Hematopoietic multipotent progenitor cell (in vitro differentiated cells): ENCODE data around the gene CCDC185. TPM values are rescaled to one million over a fixed set of nuclear protein-coding genes. Genes with fewer than 3 reads are reported as not detected.
"Not testable (repeated sequence)": the region's sequence is repeated elsewhere in the genome, so short reads cannot be mapped to it uniquely, and the experiment has no call there.

ENCODE experiments used
- DNase-seq, 3 donors: peaks; one replicate each; pipeline ENCODE4 v3.0.0-alpha.2; 2011 to 2015; ENCODE audit warnings: low read depth in 2 of 3, low spot score in 2 of 3
- total RNA-seq: library from RNA; depleted of rRNA; stranded (reverse); fragments of >200 nt; gene quantifications from one replicate; pipeline ENCODE4 v1.2.3, GENCODE V29; 2012

Gene CCDC185
- total RNA-seq, 1 donor, result not detected

- no peak for DNase-seq
Observed at GRCh38 chr1:223390618-223391017, 2.6 kb upstream of the CCDC185 start.

DNA sequence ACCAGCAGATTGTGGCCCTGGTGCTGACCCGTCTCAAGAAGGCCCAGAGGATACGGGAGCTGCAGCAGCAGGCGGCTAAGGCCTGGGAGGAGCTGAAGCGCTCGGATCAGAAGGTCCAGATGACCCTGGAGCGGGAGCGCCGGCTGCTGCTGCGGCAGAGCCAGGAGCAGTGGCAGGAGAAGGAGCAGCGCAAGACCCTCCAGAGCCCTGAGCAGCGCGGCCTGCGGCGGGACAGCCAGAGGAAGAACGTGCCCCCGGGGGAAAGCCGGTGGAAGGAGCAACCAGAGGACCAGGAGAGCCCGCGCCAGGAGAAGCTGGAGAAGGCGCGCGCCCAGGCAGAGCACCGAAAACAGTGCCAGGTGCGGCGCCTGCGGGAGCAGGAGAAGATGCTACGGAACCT, 1.0 kb downstream of the CCDC185 start:
- no peak for DNase-seq

GRCh38 chr1:223394706-223395105, 1.5 kb downstream of the CCDC185 start:
- DNase-seq, result no peak

DNA sequence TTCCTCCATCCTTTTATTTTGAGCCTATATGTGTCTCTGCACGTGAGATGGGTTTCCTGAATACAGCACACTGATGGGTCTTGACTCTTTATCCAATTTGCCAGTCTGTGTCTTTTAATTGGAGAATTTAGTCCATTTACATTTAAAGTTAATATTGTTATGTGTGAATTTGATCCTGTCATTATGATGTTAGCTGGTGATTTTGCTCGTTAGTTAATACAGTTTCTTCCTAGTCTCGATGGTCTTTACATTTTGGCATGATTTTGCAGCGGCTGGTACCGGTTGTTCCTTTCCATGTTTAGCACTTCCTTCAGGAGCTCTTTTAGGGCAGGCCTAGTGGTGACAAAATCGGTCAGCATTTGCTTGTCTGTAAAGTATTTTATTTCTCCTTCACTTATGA, 6.2 kb downstream of the CCDC185 start:
- not testable (repeated sequence) for DNase-seq

DNA sequence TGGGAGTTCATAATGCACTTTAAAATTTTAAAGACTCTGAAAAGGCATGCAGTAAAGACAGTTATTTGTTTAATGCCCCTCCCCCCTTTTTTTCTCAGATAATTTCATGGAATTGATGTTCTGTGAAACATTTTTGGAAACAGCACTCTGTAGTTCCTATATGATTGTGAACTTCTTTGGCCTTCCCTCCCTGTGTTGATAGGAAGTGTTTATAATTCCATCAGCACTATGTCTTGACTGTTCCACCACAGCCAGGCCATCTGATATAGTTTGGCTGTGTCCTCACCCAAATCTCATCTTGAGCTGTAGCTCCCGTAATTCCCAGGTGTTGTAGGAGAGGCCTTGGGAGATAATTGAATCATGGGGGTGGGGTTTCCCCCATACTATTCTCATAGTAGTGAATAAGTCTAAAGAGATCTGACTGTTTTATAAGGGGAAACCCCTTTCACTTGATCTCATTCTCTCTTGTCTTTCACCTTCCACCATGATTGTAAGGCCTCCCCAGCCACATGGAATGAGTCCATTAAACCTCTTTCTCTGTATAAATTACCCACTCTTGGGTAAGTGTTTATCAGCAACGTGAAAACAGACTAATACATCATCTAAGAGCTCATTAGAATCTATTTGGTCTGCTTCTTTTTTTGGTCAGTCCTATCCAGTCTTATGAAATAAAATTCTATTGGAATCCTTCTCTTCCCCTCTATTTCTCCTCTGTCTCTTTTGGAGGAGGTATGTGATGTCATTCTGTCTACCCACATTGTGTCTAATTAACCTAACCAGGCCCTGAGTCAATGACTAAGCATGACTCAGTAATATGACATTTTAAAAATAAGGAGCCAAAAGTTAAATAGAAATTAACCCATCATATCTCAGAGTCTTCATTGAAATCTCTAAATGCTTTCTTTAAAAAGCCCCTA, 8.9 kb downstream of the CCDC185 start:
- DNase-seq, result peak in 1 of 3 donors; percentile 45

DNA sequence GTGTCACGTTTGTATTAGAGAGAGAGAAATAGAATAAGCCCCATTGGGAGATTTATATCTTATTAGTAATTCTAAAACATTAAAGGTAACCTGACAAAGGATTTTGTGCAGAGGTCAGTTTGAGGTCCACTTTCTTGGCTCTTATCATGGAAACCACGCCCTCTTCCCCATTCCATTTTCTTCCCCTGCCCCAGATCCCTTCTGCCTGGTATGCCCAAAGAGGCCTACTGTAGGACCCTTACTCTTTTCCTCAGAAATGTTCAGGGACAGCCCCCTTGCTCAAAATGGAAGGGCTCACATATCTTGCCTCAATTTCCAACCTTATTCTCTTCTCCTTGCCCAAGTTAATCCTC, 9.6 kb downstream of the CCDC185 start:
- DNase-seq, result no peak

DNA sequence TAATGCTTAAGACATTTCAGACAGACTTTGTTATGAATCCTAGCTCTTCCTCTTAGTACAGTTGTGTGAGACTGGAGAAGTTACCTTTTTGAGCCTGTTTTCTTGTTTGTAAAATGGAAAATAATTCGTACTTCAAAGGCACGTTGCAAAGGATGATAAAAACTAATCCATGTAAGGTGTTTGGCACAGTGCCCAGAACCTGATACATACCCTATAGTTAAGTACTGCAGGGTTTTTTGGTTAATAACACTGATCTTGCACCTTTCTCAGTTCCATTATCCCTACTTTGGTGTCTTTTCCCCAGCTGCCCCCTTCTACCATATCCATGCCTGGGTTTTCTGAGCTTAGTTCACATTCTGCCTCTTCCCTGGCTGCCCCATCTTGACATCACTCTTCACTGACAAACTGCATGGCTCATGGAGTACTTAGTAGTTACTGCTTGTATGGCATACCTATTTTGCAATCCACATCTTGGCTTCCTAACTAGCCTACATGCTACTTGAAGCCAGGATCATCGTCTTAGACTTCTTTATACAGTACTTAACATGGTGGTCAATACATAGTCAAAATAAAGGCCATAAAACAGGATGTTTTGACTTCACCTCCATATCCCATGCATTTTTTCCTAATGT, 10.1 kb downstream of the CCDC185 start:
- DNase-seq, result no peak

DNA sequence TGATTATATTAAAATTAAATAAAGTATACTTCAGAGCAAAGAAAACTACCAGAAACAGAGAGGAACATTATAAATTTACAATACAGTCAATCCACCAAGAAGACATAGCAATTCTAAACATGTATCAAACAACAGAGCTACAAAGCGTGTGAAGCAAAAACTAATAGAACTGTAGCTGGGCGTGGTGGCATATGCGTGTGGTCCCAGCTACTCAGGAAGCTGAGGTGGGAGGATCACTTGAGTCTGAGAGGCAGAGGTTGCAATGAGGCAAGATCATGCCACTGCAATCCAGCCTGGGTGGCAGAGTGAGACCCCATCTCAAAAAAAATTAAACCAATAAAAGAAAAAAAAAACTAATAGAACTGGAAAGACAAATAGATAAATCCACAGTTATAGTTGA, 12.3 kb downstream of the CCDC185 start:
- DNase-seq, result no peak

- DNase-seq, result no peak
Observed at GRCh38 chr1:223410036-223410435, 16.8 kb downstream of the CCDC185 start.

GRCh38 chr1:223411309-223411708, 18.1 kb downstream of the CCDC185 start:
- no peak for DNase-seq

DNA sequence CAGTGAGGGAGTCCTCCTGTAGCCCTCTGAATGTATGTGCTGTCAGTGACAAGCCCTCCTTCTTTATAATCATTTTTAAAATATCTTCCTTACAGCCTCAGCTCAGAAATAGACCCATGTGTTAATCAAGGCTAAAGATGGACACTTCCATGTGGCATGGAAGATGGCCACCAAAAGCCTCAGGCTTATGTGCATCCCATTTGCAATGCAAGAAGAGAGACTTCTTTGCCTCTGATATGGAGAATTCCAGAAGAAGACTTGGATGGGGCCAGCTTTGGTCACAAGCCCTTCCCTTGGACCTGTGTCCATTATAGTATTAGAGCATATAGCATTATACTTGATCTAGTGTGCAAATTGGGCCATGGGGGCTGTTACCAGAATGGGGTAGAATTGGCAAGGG, 18.5 kb downstream of the CCDC185 start:
- no peak for DNase-seq

GRCh38 chr1:223413216-223413615, 20.0 kb downstream of the CCDC185 start:
- no peak for DNase-seq

- DNase-seq, result no peak
Observed at GRCh38 chr1:223417444-223417843, 24.2 kb downstream of the CCDC185 start.

GRCh38 chr1:223417903-223418663, 24.9 kb downstream of the CCDC185 start:
- no peak for DNase-seq

DNA sequence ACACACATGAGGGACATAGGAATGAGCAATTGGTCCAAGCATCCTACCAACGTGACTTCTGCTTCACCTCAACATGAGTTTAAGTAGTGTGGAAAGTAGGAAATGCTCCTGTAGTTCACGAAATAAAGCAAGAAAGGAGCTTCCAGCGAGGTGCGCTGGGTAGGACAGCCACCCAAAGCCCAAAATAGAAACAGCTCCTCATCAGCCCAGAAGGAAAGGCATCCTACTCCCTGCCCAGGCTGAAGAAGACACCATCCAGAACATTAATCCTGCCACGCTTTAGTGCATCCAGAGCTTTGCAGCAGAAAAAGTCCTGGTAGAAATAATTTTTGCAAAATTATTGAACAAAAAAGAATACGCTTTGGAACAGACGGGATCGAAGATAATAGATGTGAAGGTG, 25.9 kb downstream of the CCDC185 start:
- no peak for DNase-seq

- DNase-seq, result no peak
Observed at GRCh38 chr1:223419561-223419960, 26.3 kb downstream of the CCDC185 start.

DNA sequence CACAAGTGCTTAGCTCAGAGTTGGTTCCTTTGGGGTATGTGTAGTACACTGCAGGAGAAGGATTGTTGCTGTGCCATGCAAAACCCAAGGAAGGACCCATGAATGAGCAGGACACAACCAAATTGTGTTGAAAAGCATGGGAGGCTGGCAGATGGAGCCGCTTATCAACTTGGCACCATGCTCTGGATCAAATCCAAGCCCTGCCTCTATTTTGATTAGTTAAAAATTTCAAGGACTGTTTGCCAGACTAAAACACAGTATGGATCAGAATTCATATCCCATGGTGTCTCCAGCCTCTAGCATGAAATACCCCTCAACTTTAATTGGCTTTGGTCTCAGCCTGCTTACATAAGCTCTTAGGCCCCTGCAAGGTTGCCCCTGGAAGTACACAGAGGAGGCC, 27.8 kb downstream of the CCDC185 start:
- no peak for DNase-seq

- DNase-seq, result no peak
Observed at GRCh38 chr1:223421676-223422075, 28.5 kb downstream of the CCDC185 start.

GRCh38 chr1:223422911-223423310, 29.7 kb downstream of the CCDC185 start:
- DNase-seq, result no peak

- no peak for DNase-seq
Observed at GRCh38 chr1:223423641-223424233, 30.5 kb downstream of the CCDC185 start.

DNA sequence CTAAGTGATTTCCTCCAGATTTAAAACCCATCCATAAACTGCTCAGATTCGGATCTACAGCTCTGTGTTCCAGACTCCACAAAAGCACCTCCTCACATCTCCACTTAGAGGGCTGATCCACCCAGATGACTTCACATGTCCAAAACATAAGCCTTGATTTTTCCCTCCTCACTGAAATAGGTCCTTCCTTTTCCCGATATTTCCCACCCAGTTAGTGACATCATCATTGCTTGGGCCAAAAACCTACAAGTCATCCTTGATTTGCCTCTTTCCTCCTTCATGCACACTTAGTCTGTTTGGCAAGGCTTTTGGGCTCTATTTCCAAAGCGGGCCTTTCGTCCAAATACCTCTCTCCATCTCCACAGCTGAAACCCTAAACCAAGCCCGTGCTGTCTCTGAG, 32.3 kb downstream of the CCDC185 start:
- DNase-seq, result no peak
